Measurements from ENCODE around the gene PLEK.
"Not testable (repeated sequence)": the region's sequence is repeated elsewhere in the genome, so short reads cannot be mapped to it uniquely, and the experiment has no call there.

Gene PLEK, protein sequence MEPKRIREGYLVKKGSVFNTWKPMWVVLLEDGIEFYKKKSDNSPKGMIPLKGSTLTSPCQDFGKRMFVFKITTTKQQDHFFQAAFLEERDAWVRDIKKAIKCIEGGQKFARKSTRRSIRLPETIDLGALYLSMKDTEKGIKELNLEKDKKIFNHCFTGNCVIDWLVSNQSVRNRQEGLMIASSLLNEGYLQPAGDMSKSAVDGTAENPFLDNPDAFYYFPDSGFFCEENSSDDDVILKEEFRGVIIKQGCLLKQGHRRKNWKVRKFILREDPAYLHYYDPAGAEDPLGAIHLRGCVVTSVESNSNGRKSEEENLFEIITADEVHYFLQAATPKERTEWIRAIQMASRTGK

DNA sequence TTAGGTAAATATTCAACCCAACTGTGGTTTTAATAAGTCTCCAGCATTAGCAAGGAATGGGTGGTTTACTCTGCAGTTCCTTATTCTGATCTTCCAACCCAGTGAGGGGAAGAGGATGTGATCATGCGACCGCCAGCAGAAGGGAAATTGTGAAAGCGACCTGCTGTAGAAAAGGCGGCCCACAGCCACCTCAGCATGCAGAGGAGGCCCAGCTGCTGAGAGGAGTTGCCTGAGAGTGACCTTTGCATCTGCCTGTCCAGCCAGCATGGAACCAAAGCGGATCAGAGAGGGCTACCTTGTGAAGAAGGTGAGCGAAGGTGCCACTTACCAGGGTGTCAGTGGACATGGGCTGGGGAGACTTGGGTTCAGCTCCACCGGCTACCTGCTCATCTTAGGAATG lies at the start of gene PLEK:
Gene PLEK (plus strand): TSS at position 196 of the 400 bp plus-strand sequence. CDS start 70 bp downstream, at position 266.
- no peak for DNase-seq (ENCODE audit: low read depth in 2 of 2)

GRCh38 chr2:68316111-68316510 lies 49.0 kb upstream of the PLEK start:
- no peak for DNase-seq (ENCODE audit: low read depth in 2 of 2)

DNA sequence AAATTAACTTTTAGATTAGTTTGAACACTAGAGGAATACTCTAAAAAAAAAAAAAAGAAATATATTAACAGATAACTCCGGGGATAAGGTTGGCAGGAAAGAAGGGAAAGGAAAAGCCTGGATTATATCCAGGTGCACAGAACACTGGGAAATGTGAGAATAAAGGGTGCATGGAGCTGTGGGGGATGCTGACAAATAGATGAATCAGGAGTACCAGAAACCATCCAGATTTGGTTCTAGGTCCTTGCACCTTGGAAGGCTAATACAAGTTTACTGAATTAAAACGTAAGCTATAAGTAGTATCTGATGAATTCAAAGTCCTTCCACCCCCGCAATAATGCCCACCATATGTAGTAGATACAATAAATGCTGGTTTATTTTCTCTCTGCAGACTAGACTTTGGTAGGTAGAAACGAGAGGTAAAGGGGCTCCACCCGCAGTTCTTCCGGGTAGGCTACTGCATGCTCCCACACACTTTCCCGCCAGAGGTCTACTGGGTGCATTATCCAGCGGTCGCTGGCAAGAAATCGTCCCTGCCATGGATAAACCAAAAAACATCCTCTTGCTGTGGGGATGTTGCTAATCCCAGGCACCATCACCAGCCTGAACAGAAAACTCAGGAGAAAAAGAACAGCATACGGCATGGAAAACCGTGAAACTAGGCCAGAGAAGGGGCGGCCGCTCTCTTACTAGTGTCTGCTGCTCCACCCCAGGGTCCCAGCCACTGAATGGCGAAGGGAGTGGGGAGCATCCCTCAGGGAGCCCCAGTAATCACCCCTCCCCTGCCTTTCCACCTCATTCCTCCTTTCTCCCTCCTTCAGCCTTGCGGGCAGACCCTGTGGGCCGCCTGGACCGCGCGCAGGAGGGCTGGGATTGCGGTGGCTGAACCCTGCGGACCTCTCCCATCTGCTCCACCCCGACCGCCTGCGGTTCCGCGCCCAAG lies 46.8 kb upstream of the PLEK start:
- no peak for DNase-seq (ENCODE audit: low read depth in 2 of 2)

- no peak for DNase-seq (ENCODE audit: low read depth in 2 of 2)
Measured at GRCh38 chr2:68318914-68319397, 46.1 kb upstream of the PLEK start.

GRCh38 chr2:68319398-68320117 lies 45.5 kb upstream of the PLEK start, which contains the start of gene CNRIP1:
CNRIP1 (minus strand) TSS chr2:68319949; CDS start chr2:68319400, 549 bp downstream.
- no peak for DNase-seq (ENCODE audit: low read depth in 2 of 2)

DNA sequence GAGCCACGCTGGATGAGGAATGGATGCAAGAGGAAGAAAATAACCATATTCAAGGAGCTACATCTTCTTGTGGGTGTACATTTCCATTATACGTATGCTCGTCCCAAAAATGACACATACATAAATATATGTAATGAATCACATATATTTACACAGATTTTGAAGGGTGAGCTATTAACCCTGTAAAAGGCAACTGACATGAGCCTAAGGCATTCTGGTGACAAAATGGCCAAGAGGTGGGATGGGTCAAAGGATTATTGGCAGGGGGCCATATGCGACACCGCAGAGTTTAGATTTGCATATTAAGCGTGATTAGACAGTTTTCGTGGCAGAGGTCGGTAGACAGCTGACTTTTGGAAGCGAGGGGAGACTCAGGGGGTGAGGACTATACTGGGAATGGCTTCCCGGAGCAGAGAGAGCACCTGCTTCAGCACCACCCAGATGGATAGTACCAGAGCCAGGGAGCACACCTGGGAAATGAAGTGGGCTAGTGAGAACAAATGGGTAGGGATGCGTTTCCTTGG lies 44.9 kb upstream of the PLEK start:
- DNase-seq (ENCODE audit: low read depth in 2 of 2) = no peak

GRCh38 chr2:68325056-68325455 lies 40.0 kb upstream of the PLEK start:
- DNase-seq (ENCODE audit: low read depth in 2 of 2) = no peak

GRCh38 chr2:68328901-68329300 lies 36.2 kb upstream of the PLEK start:
- no peak for DNase-seq (ENCODE audit: low read depth in 2 of 2)

DNA sequence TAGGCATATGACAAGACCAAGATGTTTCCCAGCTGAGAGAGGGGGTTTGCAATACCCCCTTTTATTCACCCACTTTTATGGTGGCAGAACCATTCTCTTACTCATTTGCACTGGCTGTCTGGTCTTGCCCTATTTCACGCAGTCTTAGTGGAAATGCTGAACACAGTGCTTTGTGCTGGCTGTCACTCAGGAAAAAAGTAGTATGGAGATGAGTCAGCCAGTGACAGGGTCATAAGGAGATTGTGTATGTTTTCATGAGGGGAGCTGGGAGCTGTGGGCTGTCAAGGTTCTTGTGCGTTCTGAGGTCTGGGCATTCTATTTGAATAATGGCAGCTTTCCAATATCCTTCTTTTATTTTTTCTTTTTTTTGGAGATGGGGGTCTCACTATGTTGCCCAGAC lies 34.4 kb upstream of the PLEK start:
- no peak for DNase-seq (ENCODE audit: low read depth in 2 of 2)

GRCh38 chr2:68333009-68333408 lies 32.1 kb upstream of the PLEK start:
- no peak for DNase-seq (ENCODE audit: low read depth in 2 of 2)

GRCh38 chr2:68333931-68334330 lies 31.2 kb upstream of the PLEK start:
- no peak for DNase-seq (ENCODE audit: low read depth in 2 of 2)

DNA sequence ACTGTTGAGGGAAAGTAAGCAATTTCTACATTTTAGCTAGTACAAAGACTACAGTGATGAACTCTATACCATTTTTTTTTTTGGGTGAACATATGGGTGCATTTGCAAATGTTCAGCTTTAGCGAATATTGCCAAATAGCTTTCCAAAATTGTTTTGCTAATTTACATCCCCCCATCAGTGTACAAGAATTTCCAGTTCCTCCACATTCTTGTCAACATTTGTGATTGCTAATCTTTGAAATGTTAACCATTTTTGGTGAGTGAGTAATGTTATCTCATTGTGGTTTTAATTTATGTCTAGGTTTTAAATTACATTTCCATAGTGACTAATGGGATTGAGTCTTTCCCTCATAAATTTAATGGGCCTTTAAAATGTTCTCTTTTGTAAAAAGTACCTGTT lies 28.9 kb upstream of the PLEK start:
- no peak for DNase-seq (ENCODE audit: low read depth in 2 of 2)

- DNase-seq (ENCODE audit: low read depth in 2 of 2) = no peak
Measured at GRCh38 chr2:68340226-68341061, 24.6 kb upstream of the PLEK start.

GRCh38 chr2:68341062-68341329 lies 24.1 kb upstream of the PLEK start:
- no peak for DNase-seq (ENCODE audit: low read depth in 2 of 2)

DNA sequence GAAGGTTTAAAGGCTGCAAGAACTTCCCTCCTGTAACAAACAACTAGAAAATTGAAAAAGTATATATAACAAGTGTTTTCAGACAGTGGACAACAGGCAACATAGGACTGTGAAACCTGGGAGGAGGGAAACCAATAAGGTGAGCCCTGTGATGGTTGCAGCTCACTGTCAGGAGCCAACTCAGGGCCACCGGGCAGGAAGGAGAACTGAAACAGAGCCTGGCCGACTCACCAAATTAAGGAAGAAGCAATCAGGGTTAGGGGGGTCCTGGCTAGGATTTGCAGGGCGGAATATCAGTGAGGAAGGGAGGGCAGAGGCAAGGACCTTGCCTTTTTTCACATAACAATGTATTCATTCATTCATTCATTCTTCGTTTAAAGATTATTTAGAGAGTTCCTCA lies 23.5 kb upstream of the PLEK start:
- DNase-seq (ENCODE audit: low read depth in 2 of 2) = no peak

DNA sequence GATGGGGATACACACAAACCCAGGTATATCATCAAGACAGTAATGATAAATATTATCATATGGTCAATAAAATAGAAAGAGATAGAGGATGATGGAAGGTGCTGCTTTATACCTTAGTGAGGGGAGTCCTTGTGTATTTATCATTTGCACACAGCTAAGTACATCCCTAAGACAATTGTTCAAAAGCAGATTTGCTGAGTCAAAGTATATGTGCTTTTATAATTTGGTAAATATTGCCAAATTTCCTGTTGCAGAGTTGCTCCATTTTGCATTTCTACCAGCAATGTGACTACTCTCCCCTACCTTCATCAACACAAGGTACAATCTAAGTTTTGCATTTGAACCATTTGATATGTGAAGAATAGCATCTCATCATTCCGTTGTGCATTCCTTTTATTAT lies 22.6 kb upstream of the PLEK start:
- DNase-seq (ENCODE audit: low read depth in 2 of 2) = no peak

DNA sequence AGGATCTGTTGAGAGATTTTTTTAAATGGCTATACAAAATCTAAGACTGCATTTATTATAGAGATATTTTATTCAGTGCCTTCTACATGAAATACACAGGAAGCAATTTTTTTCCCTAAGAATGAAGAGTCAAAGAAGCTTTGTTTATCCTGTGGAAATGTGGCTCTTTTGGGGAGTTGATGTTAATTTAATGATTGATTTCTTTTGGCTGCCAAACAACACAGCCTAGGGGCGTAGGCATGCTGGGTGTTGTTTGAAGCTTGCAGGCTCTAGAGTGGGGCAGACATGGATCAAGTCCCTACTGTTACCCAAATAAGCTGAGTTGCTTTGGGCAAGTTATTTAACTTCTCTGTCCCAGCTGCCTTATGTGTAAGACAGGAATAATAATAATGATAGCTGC lies 21.1 kb upstream of the PLEK start:
- no peak for DNase-seq (ENCODE audit: low read depth in 2 of 2)

- DNase-seq (ENCODE audit: low read depth in 2 of 2) = no peak
Measured at GRCh38 chr2:68345129-68345875, 19.8 kb upstream of the PLEK start.

DNA sequence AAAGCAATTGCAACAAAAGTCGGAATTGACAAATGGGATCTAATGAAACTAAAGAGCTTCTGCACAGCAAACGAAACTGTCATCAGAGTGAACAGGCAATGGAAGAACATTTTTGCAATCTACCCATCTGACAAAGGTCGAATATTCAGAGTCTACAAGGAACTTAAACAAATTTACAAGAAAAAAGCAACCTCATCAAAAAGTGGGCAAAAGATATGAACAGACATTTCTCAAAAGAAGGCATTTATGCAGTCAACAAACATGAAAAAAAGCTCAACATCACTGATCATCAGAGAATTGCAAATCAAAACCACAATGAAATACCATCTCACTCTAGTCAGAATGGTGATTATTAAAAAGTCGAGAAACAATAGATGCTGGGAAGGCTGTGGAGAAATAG lies 16.0 kb upstream of the PLEK start:
- not testable (repeated sequence) for DNase-seq (ENCODE audit: low read depth in 2 of 2)

DNA sequence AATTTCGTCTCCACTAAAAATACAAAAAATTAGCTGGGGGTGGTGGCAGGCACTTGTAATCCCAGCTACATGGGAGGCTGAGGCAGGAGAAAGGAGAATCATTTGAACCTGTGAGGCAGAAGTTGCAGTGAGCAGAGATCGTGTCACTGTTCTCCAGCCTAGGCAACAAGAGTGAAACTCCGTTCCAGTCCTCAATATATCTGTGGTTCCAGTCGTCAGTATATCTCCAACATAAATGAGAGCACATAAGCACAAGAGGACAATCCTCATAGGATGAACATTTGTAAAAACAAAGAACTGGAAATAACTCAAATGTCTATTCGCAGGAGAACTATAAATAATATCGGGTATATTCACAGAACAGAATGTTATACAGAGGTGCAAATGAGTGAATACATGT lies 13.1 kb upstream of the PLEK start:
- DNase-seq (ENCODE audit: low read depth in 2 of 2) = no peak

All from stimulated activated CD4-positive, alpha-beta T cell treated with anti-CD3 and anti-CD28 coated beads, Interleukin-1b, Interleukin-23, amount 100 ng/mL, for 1 hour (primary cell).